HS-27A (cell line): ENCODE measurements around the gene CACTIN.

ENCODE experiments used
- DNase-seq: peaks from one replicate; pipeline ENCODE4 v3.0.0-alpha.2; 2012; ENCODE audit warnings: low read depth, missing footprints

The CACTIN gene

DNA sequence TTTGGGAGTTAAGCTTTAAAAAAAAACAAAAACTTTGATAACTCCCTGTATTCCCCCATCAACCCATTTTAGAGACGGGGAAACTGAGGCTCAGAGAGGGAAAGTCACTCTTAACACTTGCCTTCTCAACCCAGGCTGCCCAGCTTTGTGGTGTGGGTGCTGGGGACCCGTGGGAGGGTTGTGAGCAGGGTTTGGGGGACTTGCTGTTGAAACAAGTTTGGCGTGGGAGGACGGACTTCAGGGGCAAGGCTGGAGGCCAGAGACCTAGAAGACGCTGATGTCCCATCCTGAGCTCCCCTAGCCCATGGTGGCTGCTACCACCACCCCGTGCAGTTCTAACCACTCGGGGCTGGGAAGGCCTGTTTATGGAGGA is 747 bp upstream of the CACTIN start:
- no peak for DNase-seq

DNA sequence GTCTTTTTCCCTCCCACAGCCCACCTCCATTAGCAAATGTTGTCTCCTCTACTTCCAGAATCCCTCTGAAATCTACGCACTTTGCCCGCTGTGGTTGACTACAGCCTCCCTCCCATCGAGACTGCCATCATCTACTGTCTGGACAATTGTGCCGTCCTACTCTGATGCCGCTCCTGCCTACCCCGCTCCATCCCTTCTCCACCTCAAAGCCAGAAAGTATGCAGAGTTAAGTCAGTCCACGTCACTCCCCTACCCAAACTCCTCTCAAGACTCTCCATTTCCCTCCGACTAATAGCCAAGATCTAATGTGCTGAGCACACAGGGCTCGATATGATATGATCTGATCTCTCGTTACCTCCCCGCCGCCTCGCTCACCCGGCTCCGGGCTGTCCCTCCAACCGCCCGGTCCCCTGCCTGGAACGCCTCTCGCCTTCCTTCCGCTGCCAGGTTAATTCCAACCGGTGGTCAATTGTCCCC is 556 bp downstream of the CACTIN start:
- DNase-seq, result no peak

DNA sequence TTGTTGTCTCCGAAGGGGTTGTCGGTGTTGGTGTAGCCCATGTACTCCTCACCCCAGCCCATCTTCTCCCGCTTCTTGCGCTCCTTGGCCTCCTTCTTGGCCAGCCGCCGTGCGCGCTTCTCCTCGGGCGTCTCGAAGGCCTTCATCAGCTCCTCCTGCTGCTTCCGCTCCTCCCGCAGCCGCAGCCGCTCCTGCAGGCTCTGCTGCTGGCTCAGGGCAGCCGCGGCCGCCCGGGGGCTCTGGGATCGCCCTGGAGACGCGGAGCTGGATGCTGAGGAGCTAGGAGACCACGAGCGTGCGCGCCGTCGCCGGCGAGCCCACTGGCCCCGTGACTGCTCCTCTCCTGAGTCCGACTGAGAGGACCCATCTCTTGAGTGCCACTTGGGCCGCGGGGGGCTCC is 2.9 kb downstream of the CACTIN start:
- no peak for DNase-seq

DNA sequence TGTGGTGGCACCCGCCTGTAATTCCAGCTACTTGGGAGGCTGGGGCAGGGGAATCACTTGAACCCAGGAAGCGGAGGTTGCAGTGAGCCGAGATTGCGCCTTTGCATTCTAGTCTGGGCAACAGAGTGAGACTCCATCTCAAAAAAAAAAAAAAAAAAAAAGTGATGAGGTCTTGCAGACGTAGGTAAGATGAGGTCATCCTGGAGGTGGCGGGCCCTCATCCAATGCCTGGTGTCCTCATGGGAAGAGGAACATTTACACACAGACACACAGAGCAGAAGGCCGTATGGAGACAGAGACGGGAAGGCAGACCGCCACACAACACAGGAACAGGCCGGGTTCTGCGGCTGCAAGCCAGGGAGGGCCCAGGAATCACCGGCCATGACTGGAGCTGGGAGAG is 4.4 kb downstream of the CACTIN start:
- DNase-seq, result no peak

DNA sequence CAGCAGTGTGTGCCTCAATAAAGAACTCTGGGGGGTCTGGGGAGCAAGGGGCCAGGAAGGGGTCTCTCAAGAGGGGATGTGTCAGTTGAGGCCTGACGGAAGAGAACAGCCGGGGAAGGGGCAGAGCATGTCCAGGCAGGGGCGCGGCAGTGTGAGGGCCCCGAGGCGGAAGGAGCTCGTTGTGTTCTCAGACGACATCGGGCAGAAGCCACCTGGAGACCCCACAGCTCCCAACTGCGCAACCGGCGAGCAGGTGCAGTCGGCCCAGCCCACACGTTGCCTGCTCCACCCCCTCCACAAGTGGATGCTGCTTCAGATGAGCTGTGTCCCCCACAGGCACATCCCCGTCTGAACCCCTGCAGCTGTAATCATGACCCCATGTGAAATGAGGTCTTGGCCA is 4.9 kb downstream of the CACTIN start:
- no peak for DNase-seq

DNA sequence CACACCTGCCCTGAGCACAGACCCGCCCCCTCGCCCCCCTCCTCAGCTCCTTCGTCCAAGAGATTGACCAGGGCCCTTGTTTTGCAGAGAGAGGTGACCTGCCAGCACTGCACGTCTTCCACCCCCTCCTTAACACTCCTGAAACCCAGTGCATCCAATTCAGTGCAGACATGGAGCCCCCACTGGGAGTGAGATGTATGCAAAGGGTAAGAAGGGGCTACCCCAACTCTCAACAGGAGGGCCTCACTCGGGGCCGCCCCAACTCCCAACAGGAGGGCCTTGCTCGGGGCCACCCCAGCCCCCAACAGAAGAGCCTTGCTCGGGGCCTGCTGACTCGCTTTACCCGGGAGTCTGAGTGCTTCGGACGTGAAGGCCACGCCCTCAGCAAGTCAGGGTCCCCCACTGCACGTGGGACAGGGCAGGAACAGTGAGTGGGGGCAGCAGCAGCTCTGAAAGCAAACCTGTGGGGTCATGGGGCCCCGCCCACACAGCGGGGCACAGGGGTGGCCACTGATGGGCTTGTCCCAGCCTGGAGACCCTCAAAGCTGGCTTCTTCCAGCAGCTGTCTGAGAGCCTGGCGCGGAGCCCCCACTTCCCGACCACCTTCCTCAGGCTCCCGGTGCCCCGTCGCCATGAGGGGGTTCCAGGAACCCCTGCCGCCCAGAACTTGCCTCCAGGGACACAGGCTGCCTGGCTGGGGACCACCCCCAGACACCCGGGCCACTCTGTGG is 5.6 kb downstream of the CACTIN start:
- no peak for DNase-seq

DNA sequence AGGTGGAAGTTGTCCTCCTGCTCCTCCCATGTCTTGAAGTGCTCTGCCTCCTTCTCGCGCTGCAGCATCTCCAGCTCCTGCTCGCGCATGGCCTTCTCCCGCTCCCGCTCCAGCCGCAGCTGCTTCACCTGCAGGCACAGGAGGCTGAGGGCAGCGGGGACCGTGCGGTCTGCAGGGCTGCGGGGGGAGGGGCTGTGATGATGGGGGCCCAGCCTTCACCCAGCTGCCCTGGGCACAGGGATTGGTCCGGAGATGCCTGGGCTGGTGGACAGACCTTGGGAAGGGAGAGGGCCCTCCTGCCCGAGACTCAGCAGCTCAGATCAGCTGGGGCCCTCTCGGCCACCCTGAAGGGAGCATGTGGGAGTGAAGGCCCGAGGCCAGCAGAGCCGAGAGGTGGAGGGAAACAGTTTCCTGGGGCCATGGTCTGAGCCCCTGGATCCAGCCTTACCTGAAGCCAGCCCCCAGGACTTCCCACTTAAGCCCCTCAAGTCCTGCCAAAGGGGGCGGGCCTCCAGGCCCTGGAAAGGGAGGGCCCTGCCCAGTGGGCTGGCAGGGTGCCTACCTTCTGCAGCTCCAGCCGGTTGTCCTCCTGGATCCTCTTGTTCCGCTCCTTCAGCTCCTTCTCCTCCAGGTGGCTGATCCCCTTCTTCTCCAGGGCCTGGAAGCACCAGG is 6.3 kb downstream of the CACTIN start:
- no peak for DNase-seq

DNA sequence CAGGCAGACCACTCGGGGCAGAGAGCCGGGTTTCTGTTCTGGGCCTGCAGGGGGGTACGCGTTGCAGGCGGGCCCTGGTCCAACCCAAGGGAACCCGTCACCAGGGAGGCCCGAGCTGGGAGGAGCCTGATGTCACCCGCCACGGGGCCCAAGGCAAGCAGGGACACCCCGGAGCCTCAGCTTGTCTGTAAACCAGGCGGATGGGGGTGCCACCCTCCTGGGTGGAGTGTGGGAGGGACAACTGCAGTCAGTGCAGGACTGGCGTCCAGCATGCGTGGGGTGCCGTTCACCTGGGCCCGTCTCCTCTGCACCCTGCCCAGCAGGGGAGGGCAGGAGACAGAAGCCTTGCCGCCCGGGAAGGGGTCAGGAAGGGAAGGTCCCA is 7.0 kb downstream of the CACTIN start:
- no peak for DNase-seq

DNA sequence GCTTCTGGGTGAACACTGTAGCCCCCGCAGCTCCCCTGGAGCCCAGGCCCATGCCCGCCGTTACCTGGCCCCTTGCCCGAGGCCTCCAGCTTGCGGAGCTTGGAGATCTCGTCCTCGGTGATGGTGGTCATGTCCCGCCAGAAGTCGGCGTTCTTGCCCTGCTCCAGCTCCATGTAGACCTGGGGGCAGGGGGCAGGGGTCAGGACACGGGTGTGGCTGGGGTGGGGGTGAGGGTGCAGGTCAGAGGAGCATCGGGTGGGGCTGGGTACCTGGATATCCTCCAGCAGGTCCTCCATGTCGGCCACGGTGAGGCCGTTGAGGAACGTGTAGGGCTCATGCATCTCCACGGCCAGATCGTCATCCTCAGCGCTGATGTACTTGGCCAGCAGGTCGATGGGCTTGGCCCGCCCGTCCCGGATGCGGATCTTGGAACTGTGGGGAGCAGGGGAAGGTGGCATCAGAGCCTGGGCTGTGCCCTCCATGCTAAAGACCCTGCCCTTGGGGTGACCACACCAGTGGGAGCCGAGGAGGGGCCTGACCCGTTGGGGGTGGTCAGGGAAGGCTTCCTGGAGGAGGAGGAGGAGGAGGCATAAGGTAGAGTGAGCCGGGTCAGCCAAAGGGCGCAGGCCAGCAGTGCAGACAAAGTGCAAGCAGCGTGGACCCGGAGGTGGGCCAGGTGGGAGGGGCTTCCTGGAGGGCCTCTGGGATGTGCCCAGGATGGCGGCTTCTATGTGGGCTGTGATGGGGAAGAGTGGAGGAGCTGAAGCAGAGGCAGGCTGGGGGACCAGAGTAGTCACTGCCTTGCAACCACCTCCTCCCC is 7.6 kb downstream of the CACTIN start:
- DNase-seq, result no peak

DNA sequence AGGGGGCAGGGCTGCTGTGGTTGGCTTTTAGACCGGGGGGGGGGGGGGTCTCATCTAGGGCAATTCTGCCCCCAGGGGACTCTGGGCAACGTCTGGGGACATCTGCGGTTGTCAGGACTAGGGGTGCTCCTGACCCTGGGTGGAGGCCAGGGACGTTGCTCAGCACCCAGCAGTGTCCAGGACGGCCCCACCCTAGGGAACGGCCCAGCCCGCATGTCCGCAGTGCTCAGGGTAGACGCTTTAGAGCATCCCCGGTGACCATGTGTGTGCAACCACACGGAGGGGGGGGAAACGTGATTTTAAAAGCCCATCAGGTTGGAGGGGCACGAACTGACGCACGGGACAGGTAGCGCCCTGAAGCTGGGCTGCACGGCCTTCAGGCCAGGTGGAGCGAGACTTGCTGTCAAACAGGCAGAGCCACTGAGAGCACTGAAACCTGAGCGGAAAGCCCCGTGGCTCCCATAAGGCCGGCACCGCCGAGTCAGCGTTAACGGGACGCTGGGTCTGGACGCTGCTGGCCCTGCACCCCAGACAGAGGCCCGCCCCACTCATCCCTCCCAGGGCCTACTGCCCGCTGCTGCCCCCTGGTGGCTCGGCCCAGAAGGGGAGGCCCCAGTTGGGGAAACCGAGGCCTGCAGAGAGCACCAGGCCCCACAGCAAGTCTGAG is 8.3 kb downstream of the CACTIN start:
- no peak for DNase-seq

DNA sequence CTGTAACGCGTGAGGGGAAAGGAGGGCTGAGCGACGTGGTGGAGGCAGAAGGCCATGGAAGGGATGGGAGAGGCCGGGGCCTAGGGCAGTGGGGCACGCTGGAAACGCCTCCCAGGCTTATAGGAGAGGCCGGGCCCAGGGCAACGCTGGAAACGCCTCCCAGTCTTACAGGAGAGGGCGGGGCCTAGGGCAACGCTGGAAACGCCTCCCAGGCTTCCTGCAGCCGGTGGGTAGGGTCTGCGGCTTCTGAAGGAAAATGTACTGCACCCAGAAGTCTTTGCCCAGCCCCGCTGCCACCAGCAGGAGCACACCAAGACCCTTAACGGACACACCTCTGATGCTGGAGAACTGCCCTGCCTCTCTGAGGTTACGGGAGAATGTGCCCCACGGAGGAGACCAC is 9.1 kb downstream of the CACTIN start:
- DNase-seq, result no peak

DNA sequence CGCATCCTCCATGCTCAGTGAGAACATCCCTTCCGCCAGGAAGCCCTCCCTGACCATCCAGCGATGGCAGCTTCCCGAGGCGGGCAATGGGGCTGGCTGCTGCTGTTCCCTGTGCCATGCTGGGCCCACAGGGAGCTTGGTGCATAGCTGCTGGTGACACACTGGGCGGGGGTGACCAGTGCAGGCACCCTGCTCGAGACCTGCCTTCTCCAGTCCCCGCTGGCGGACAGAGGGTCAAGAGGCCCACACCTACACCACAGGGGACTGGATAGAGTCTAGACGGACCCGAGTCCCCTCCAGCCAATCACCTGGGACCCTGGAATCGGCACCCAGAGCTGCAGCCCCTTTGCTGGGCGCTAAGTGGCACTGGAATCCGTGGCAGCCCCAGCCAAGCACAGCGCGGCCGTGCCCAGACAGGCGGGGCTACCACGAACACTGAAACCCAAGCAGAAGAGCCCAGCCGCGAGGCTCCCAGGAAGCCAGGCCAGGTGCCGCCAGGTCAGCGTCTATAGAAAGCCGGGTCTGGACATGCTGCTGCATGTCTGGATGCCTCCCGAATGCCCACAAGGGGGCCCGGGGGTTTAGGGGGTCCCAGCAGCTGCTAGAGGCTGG is 11.0 kb downstream of the CACTIN start:
- no peak for DNase-seq

DNA sequence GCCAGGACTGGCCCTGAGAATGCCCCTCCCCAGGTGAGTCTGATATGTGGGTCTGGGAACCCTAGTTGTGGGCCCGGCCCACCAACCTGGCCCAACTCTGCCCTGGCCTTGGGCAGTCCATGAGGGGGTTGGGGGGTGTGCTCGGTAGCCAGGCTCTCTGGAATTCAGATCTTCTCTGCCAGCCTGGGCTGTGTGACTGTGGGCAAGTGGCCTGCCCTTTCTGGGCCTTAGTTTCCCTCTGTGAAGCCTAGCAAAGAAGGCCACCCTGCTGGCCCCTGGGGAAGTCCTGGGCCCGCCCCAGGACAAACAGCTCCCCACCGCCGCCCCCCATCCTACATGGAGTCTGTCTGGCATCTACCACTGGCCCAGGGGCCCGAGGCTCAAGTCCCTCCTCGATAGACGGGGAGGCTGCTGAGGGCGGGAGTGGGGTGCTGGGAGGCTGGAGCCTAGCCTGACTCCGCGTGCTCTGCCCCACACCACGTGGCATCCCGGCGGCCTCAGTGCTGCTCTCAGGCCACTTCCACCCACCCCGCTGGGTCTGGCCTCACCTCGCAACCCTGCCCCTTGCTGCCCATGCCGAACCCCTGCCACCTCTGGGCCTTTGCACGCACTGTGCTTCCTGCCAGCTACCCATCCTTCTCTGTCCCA is 11.6 kb downstream of the CACTIN start:
- DNase-seq, result no peak

DNA sequence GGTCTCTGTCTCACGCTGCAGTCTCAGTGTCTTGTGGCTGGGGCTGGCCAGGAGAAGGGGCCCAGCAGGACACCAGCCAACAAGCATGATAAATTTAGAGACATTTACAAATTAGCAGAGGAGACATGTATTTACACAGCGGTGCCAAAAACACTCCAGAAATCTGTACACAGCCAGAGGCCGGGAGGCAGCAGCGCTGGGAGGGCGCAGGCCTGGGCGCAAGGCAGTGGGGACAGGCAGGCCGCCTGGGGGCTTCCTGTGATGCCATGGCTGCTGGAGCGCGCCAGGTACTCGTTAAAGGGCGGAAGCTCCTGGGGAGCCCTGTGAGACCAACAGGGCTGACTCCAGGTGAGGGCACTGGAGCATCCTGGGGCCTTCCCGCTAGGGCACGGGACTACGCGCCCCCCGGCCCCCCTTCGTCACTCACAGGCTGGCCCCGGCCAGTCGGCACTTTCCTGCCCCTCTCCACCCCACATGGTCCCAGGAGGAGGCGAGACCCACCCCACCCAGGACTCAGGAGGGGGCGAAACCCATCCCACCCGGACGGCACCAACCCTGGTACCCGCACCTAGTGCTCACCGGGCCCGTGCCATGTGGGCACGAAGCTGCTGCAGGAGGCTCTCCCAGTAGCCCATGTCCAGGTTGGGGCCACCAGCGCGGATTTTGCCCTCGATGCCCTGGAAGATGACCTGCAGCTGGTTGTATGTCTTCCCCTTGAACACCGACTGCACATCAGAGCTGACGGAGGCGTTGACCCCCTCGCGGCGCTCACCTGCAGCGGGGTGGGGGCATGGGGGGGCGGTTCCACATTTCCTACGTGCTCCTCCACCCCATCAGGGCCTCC is 12.6 kb downstream of the CACTIN start:
- no peak for DNase-seq

DNA sequence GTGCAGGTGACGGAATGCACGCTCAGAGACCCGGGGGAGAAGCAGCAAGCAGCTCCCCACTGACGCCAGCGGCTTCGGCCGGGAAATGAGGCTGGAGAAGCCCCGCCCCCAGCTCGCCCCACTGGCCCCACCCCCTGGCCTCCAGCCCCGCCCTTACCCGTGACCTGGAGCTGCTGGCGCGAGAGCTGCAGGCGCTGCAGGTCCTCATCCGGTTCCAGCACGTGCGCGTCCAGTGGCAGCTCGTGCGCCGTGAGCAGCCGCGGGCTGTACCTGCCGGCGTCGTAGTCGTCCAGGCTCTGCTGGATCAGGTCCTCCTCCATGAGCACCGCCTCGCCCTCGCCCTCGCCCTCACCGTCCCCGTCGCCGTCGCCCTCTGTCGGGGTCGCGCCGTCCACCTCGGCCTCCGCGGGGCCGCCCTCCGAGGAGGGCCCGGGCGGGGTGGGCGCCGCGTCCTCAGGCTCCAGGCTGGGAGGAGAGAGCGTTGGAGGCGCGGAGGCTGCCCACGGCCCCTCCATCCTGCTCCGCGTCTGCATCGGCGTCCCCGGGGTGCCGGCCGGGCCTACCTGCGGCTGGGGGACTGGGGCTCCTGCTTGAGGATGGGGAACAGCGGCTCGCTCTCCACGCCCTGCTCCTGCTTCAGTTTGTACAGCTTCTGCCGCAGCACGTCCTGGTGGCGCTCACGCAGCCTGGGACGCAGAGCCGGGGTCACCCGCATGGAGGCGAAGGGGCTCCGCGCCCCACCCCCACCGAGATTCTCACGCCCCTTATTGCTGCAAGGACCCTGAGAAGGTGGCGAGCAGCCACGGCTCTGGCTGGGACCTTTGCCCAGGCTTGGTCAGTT is 13.5 kb downstream of the CACTIN start:
- no peak for DNase-seq

DNA sequence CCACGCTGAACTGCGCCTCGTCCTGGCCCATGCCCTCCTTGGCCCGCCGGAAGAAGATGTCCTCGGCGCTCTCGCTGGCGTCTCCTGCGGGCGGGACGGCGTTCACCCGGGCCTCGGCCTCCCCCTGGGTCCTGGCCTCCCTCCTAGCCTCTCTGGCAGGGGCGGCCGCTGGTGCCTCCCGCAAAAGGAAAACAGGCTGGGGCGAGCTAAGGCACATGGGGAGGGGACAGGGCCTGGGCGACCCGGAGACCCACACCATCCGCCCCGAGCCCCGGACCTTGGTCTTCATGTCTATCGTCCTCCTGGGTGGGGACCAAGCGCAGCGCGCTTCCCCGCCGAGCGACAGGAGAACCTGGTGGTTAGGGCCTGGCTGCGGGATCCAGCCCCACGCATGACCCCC is 14.3 kb downstream of the CACTIN start:
- DNase-seq, result no peak

DNA sequence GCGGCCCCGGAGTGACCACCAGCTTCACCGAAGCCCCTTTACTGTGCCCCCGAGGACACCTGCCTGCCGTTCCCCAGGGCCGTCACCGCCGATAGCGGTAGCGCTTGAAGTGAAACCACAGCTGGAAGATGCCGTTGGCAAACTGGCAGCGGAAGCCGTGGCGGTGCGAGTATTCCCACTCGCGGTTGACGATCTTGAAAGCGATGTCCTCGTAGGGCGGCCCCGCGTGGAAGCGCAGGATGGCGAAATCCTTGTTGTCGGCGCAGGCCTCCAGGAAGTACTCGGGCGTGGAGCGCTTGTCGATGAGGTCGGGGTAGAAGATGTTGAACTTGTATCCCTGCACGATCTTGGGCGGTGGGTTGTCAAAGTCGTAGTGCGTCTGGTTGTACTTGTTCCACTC is 14.7 kb downstream of the CACTIN start:
- DNase-seq, result no peak

DNA sequence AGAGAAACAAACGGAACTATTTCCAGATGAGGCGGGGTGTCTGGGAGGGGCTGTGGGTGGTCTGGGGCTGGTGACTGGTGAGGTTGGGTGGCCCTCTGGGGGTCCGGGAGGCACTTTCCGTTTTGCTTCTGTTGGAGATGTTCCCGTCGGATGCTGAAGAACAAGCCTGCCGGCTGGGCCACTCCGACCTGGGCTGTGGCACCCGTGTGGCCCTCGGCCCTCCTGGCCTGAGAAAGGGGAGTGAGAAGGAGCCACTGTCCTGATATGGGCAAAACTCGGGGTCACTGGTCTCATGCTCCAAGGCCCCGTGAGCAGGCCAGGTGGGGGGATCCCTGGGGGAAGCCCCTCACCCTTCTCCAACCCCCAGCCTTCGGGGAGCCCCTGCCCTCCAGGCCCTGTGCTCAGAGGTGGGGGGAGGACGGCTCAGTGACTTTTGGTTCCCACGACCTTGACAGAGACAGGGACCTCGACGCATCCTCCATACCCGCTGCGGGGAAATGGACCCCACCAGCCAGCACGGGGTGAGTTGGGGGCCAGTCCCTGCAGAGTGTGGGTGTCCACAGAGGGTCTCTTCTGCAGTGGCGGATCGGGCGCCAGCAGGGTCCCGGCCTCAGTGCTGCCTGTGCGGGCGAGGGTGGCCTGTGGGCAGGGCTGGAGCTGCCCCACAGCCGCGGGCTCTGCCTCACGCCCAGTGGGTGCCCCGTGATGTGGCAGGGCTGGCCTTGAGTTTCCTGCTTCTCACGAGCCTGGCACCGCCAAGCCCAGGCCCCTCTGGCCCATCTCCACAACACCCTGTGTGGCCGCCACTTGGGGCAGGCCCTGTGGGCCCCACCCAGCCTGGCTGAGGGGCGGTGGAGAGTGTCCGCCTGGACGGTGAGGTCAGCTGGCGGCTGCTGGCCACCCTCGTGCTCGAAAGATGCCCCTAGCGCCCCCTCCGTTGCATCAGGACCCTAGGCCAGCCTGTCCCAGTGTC is 15.6 kb downstream of the CACTIN start:
- no peak for DNase-seq
